Brain microvascular endothelial cell (primary cell): ENCODE results near the gene ELF2.

Experiments
- DNase-seq: peaks from one replicate; pipeline ENCODE4 v3.0.0-alpha.2; 2020
- H3K27ac ChIP-seq: fragments of 250-450 bp; sonication (Bioruptor Pico); 2 replicates; pipeline ENCODE4 v1.5.1; 2020; ENCODE audit warnings: mild to moderate bottlenecking, moderate library complexity
- H3K27me3 ChIP-seq: fragments of 250-450 bp; sonication (Bioruptor Pico); replicated peaks from 2 replicates; pipeline ENCODE4 v1.5.1; 2020; ENCODE audit warnings: mild to moderate bottlenecking
- H3K36me3 ChIP-seq: fragments of 250-450 bp; sonication (Bioruptor Pico); replicated peaks from 2 replicates; pipeline ENCODE4 v1.5.1; 2020; ENCODE audit warnings: mild to moderate bottlenecking
- H3K4me3 ChIP-seq: 2 replicates; pipeline ENCODE4 v1.5.1; 2011; ENCODE audit warnings: low read depth, mild to moderate bottlenecking, control low read depth, low read length, moderate library complexity
- CTCF ChIP-seq: IDR thresholded peaks from 2 replicates; pipeline ENCODE4 v1.5.1; 2011; ENCODE audit warnings: low read depth, mild to moderate bottlenecking, moderate library complexity, low read length, control low read depth, inconsistent platforms; ENCODE audit errors: missing control alignments
- in situ Hi-C: cut with HindIII; loops from 2 replicates; pipeline ENCODE4 v1.10.0; 2017; ENCODE audit warnings: low sequenced_read_pairs, low pct_ligation_motif_present

The ELF2 gene

GRCh38 chr4:139154134-139154421, 22.9 kb downstream of the ELF2 start:
- in situ Hi-C loops, result no loop called here
- no peak for TF ChIP-seq CTCF
- no peaks in the 10 kb centered on the region for H3K27me3 ChIP-seq
- no peaks in the 10 kb centered on the region for H3K36me3 ChIP-seq
- no peak overlapping the region for H3K27ac ChIP-seq
- no peak for DNase-seq
- H3K4me3 ChIP-seq, result no peak overlapping the region

GRCh38 chr4:139153411-139154133, 23.4 kb downstream of the ELF2 start:
- no peak overlapping the region for H3K4me3 ChIP-seq
- no peak for DNase-seq
- H3K27ac ChIP-seq, result no peak overlapping the region
- in situ Hi-C loops, result no loop called here
- H3K27me3 ChIP-seq, result no peaks in the 10 kb centered on the region
- TF ChIP-seq CTCF, result no peak
- H3K36me3 ChIP-seq, result no peaks in the 10 kb centered on the region

- Histone ChIP-seq H3K4me3 (no peak overlapping the region), H3K36me3 (no peaks in the 10 kb centered on the region), H3K27ac (no peak overlapping the region), H3K27me3 (no peaks in the 10 kb centered on the region)
- TF ChIP-seq CTCF, result no peak
- DNase-seq, result no peak
- in situ Hi-C loops, result no loop called here
Observed at GRCh38 chr4:139152249-139152648, 24.8 kb downstream of the ELF2 start.

GRCh38 chr4:139146926-139147629, 29.9 kb downstream of the ELF2 start:
- no peak for DNase-seq
- H3K27me3 ChIP-seq, result no peaks in the 10 kb centered on the region
- TF ChIP-seq CTCF, result no peak
- H3K27ac ChIP-seq, result no peak overlapping the region
- H3K36me3 ChIP-seq, result no peaks in the 10 kb centered on the region
- in situ Hi-C loops, result no loop called here
- no peak overlapping the region for H3K4me3 ChIP-seq

- DNase-seq, result no peak
- Histone ChIP-seq H3K36me3 (no peaks in the 10 kb centered on the region), H3K4me3 (no peak overlapping the region), H3K27ac (no peak overlapping the region), H3K27me3 (no peaks in the 10 kb centered on the region)
- TF ChIP-seq CTCF, result no peak
- in situ Hi-C loops, result no loop called here
Observed at GRCh38 chr4:139145552-139145932, 31.5 kb downstream of the ELF2 start.
